ENCODE results near the gene EPM2A.
"Not testable (repeated sequence)": the region's sequence is repeated elsewhere in the genome, so short reads cannot be mapped to it uniquely, and the experiment has no call there.

EPM2A gene

GRCh38 chr6:145735356-145736165 lies at the start of gene EPM2A:
TSS of gene EPM2A (minus strand) at chr6:145735520. CDS start at chr6:145735498, 22 bp downstream.
- peak; percentile 76 for DNase-seq

- no peak for DNase-seq
These were observed 49.4 kb upstream of the EPM2A start for GRCh38 chr6:145784683-145785082.

DNA sequence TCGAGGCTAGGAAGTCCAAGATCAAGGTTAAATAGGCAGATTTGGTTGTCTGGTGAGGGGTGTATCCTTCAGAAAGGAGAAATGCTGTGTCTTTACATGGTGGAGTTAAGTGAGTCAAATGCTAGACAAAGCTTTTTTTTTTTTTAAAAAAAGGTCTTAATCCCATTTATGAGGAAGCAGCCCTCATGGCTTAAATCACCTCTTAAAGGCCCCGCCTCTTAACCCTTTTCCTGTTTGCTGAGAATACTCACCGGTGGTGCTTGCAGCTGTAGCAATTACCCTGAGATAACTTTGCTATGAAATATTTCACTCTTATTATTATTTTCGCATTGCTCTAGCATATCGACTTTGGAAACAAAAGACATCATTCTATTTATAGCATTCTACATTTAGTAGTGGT lies 48.5 kb upstream of the EPM2A start:
- DNase-seq: no peak

DNA sequence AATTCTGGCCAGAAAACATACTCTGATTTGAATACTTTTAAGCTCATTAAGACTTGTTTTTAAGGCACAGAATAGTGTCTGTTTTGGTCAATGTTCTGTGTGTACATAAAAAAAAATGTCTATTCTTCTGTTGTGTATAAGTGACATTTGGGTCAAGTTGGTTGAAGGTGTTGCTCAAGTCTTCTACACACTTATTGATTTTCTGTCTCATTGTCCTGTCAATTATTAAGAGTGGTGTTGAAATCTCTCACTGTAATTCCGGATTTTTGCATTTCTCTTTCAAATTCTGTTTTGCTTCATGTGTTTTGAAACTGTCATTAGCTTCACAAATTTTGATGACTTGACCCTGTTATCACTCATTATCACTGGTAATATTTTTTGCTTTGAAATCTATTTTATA lies 37.5 kb upstream of the EPM2A start:
- no peak for DNase-seq

DNA sequence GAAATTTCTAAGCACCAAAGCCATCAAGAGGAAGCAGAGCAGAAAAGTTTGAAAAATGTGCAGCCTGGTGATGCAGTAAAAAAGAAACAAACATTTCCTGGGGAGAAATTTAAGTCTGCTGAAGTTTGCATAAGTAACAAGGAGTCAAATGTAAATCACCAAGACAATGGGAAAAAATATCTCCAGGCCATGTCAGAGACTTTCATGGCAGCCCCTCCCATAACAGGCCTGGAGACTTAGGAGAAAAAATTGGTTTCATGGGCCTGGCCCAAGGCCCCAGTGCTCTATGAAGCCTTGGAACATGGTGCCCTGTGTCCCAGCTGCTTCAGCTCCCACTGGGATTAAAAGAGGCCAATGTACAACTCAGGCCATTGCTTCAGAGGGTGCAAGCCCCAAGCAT lies 30.1 kb upstream of the EPM2A start:
- no peak for DNase-seq

DNA sequence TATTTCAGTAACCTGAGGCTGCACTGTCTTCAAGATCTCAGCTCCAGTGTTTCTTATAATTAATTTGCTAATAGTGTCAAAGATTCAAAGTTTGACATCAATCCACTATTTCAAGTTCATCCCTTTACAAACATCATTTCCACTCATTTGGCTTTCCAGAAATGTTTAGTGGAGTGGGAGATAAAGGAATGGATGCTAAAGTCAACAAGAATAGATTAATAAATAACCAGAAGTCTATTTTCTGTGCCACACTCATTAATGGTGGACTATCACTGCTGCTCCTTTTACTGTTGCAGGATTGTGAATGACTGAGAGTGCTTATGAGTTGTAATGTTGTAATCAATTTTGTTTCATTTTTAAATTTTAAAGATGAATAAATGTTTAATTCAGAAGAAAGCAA lies 28.4 kb upstream of the EPM2A start:
- no peak for DNase-seq

- DNase-seq: no peak
These were observed 26.3 kb upstream of the EPM2A start for GRCh38 chr6:145761584-145761983.

DNA sequence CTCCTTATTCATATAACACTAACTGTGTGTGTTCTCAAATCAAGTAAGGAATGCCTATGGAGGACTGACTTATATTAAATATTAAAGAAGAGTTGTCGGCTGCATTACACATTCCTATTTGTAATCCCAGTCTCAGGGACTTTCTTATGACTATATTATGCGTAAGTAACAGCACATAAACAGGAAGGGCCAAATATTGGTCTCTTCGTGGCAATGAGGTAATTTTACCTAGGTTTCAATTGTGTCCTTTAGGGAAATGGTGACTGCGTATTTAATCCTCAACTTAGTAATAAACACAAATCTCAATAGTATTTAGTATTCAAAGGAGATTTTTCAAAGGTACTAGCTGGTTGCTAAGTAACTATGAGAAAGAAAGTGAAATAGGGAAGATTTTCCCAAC lies 22.8 kb upstream of the EPM2A start:
- no peak for DNase-seq

DNA sequence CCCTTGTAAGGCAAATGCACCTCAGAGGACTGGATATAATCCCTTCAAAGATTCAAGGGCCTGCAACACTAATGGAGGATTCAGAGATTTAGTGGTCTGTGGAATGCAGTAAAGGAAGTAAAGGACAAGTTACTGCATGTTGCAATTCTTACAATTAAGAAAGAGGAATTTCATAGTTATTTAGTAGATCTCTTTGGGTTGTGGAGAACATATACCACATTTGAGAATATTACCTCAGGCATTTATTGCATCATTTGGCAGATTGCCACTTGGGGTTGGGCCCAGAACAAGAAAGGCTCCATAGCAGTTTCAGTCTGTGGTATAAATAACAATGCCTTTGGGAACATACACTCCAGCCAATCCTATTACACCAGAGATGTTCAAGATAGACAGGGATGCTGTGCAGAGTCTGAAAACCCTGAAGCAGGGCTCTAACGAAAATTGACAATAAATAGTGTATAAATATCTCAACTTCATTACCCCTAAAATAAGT lies 20.9 kb upstream of the EPM2A start:
- DNase-seq: peak; percentile 97

DNA sequence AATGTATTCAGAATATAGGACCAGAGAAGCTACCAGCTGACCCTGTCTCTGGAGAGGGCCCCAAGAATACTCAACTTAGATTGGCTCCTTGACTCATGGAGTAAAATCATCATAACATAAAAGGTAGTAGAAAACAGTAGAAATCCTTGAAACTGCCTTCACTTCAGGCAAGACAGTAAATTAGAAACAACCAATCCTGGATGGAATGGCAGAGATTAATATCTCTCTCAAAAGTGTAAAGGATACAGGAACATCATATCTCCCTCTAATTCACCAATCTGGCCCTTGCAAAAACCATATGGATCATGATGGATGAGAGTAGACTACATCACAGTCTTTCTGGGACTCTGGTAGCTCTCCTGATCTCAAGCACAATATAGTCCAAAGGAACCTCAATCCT lies 20.4 kb upstream of the EPM2A start:
- DNase-seq: no peak

- no peak for DNase-seq
These were observed 17.3 kb upstream of the EPM2A start for GRCh38 chr6:145752638-145753037.

GRCh38 chr6:145749632-145750031 lies 14.3 kb upstream of the EPM2A start:
- DNase-seq: peak; percentile 78

GRCh38 chr6:145745861-145746260 lies 10.5 kb upstream of the EPM2A start:
- no peak for DNase-seq

- no peak for DNase-seq
These were observed 9.3 kb upstream of the EPM2A start for GRCh38 chr6:145744619-145745018.

DNA sequence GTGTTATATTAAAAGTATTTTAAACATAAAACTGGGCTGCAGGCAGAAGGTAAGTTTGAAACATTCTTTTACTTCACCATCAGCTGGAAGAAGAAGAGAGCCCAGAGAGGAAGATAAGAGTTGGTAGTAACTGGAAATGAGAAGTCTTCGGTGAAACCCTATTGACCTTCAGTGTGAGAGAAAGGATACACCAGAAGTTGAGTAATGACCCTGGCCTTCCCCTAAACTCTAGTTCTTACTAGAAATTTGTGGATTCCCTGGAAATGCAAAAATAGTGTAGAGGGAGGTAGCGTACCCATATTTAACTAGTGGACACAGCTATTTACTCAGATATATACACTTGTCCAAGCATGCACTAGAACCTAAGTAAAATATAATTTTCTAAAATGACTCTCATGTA lies 8.0 kb upstream of the EPM2A start:
- no peak for DNase-seq

DNA sequence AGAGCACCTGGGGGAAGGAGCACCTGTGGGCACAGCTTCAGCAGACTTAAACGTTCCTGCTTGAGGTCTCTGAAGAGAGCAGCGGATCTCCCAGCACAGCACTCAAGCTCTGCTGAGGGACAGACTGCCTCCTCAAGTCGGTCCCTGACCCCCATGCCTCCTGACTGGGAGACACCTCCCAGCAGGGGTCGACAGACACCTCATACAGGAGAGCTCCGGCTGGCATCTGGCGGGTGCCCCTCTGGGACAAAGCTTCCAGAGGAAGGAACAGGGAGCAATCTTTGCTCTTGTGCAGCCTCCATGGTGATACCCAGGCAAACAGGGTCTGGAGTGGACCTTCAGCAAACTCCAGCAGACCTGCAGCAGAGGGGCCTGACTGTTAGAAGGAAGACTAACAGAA lies 7.2 kb upstream of the EPM2A start:
- DNase-seq: not testable (repeated sequence)

GRCh38 chr6:145739685-145740084 lies 4.4 kb upstream of the EPM2A start:
- not testable (repeated sequence) for DNase-seq

GRCh38 chr6:145738265-145738664 lies 2.9 kb upstream of the EPM2A start:
- no peak for DNase-seq

GRCh38 chr6:145736661-145737144 lies 1.4 kb upstream of the EPM2A start:
- no peak for DNase-seq

- peak; percentile 89 for DNase-seq
These were observed 599 bp downstream of the EPM2A start for GRCh38 chr6:145734486-145735355.

GRCh38 chr6:145733810-145734209 lies 1.5 kb downstream of the EPM2A start:
- no peak for DNase-seq

GRCh38 chr6:145733207-145733606 lies 2.1 kb downstream of the EPM2A start:
- DNase-seq: no peak

GRCh38 chr6:145731447-145731846 lies 3.9 kb downstream of the EPM2A start:
- DNase-seq: peak; percentile 35

GRCh38 chr6:145729887-145730286 lies 5.4 kb downstream of the EPM2A start:
- no peak for DNase-seq

Measured in fibroblast of skin of right quadriceps (primary cell).